RKO (cell line): ENCODE results near the gene NQO1.
A peak's percentile ranks its signal among the peaks of the same experiment; 100 is the strongest.
"Not testable (repeated sequence)": the region's sequence is repeated elsewhere in the genome, so short reads cannot be mapped to it uniquely, and the experiment has no call there.

Experiments used
- DNase-seq: peaks from one replicate; pipeline ENCODE4 v3.0.0-alpha.2; 2016; ENCODE audit warnings: low spot score

NQO1 gene

DNA sequence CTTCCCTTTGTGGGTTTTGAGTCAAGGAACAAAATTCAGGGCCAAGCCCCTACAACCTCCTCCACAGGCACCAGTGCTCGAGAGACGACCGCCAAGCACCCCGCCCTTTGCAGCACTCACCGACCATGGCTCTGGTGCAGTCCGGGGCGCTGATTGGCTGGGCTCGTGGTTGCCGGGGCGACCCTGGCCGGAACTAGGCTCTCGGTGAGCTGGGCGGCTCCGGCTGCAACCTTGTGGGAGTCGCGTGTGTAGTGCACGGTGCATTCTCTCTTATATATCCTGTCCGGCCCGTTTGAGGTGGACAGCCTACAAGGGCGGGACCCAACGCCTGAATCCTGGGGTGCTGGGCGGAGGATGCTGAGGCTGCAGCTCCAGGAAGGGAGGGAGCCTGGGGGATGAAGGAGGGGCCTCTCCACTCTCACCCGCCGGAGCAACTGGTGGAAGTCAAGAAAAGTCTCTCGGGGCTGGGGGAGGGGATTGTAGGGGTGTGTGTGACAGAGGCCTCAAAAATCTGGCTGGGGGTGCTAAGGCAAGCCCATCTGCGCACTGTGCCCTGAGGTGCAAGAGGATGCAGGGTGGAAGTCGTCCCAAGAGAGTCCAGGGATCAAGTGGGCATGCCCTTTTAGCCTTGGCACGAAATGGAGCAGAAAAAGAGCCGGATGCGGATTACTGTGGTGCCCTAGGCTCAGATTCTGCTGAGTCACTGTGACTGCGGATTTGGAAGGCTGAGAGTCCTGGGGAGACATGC lies at the start of gene NQO1:
NQO1 (minus strand) TSS at position 248 of the 748 bp plus-strand sequence; CDS start at position 127, 121 bp downstream.
- DNase-seq: peak; percentile 98

DNA sequence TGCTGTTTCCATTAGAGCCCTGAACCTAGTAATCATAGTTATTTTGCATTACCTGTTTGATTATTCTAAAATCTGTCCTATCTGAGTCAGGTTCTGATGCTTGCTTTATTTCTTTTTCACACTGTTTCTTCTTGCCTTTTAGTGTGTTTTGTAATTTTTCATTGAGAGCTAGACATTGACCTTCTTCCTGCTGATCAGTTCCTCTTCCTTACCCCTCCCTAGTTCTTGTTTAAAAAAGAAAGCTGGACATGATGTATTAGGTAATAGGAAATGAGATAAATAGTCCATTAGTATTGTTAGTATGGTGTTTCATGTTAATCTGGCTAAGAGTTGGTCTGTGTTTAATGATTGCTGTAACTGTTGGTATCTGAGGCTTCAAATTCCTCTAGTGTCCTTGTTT lies 49.2 kb upstream of the NQO1 start:
- no peak for DNase-seq

DNA sequence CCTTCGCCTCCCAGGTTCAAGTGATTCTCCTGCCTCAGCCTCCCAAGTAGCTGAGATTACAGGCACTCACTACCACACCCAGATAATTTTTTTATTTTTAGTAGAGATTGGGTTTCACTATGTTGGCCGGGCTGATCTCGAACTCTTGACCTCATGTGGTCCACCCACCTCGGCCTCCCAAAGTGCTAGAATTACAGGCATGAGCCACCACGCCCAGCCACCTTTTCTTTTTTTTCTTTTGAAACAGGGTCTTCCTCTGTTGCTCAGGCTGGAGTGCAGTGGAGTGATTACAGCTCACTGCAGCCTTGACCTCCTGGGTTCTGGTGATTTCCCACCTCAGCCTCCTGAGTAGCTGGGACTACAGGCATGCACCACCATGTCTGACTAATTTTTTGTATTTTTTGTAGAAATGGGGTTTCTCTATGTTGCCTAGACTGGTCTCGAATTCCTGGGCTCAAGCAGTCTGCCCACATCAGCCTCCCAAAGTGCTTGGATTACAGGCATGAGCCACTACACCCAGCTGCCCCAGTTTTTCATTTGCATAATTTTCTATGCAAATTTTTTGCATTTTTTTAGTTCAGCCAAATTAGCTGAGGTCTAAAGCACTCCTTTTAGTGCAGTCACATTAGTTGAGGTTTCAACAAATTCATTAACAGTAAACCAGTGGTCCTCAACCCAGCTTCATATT lies 47.0 kb upstream of the NQO1 start:
- DNase-seq: no peak

DNA sequence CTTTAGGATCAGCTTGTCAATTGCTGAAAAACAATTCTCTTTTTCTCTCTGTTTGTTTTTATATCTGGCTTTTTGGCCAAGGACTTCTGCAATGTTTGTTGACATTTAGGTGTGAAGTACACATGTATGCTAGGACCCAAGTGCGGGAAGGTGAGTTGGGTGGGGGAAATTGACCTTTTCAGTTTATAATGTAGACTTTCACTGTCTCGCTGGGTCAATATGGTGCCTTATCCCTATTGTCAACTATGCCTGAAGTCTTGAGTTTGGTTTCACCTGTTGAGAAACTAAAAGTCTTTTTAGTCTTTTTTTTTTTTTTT lies 45.2 kb upstream of the NQO1 start:
- no peak for DNase-seq

DNA sequence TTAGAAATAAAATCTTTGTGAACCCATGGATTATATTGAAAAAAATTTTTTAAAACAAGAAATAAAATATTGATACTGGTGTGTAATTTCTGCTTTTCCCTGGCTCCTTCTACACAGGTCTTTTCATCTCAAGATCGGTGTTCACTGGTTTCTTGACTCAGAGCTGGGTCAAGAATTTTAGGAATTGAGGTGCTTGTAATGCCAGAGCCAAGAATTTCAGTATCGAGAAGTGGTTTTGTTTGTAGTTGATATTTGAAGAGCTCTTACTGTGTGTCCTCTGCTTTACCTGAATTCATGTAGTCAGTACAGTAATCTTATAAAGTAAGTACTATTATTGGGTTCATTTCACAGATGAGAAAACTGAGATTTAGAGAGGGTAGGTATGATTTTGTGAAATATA lies 43.0 kb upstream of the NQO1 start:
- DNase-seq: no peak

DNA sequence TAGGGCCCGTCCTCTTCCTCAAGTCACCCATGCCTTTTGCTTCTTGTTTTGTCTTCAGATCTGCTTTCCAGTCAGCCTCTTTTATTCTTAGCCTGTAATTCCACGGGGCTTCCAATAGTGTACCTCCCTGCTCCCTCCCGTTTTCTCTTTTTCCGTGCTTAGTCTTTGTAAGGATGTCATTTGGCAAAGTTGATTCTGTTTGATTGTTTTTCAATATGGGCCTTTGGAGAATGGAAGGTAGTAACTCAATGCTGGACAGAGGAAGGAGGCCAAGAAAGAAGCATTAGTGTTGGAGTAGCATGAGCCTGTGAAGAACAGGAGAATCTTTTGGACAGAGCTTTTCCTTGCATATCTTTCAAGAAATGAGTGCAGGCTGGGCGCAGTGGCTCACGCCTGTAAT lies 42.3 kb upstream of the NQO1 start:
- no peak for DNase-seq

DNA sequence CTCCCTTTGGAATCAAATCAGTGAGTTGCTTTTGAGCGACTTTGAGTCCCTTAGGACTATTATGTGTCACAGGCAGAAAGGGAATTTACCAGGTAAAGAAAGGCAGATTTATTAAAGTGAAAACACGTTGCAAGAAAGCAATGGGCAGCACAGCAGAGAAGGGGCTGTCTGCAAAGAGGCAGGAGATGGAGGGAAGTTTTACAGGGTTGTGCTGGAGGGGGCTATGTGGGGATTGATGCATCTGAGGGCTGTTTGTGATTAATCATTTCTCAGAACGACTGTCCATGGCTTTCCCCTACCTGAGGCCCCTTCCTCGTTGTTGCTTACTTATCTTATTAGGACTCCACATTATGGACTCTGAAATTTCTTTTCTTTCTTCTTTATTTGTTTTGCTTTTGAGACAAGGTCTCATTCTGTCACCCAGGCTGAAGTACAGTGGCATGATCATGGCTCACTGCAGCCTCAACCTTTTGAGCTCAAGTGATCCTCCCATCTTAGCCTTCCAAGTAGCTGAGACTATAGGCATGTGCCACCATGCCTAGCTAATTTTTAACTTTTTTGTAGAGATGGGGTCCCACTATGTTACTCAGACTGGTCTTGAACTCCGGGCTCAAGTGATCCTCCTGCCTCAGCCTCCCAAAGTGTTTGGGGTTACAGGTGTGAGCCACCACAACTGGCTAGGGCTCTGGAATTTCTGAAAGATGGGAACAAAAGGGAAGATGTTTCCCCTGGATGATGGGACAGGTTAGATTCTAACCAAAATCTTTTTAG lies 41.3 kb upstream of the NQO1 start:
- DNase-seq: no peak

DNA sequence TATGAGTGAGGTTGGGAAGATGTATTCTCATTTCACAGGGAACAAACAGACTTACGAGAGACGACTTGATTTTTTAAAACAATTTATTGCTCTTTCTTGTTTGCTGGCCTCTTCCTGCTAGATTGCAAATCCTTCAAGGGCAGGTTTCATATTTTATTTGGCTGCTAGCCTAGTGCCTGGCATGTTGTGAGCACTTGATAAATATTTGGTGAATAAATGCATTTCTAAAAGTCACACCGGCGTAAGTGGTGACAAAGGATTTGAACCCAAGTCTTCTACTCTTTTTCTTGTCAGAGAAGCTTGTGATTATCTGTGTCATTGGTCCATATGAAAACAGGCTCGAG lies 37.2 kb upstream of the NQO1 start:
- DNase-seq: no peak

DNA sequence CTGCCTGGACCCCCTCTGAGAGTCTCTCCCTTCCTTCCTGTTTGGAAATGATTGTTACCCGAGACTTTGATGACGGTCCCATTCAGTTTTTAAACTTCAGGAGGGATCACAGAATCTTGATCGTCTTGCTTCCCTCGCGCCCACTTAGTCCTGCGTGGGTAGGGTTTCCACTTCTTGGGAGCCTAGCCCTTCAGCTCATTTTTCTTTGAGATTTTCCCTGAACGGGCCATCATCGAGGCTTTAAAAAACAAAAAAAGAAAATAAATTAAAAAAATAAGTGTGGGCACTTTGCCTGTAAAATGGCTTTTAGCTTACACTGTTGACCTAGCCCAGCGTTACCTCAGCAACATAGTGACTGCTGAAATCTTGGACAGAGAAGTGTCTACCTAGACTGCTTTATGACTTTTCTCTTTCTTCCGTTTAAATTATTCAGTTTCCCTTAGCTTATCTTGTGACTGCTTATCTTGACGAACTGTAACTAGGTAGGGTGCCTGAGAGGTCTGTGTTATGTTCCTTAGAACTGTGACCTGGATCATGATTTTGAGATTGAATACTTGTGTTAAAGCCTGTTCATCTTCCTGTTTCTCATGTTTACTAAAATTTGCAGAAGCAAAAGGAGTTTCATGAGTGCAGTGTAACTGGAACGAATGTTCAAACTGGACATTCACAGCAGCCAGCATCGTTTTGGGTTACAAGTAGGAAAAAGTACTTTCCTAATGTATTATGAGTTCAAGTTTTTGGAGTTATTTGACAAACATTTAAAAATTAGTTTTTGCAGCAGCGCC lies 36.6 kb upstream of the NQO1 start:
- peak; percentile 60 for DNase-seq

DNA sequence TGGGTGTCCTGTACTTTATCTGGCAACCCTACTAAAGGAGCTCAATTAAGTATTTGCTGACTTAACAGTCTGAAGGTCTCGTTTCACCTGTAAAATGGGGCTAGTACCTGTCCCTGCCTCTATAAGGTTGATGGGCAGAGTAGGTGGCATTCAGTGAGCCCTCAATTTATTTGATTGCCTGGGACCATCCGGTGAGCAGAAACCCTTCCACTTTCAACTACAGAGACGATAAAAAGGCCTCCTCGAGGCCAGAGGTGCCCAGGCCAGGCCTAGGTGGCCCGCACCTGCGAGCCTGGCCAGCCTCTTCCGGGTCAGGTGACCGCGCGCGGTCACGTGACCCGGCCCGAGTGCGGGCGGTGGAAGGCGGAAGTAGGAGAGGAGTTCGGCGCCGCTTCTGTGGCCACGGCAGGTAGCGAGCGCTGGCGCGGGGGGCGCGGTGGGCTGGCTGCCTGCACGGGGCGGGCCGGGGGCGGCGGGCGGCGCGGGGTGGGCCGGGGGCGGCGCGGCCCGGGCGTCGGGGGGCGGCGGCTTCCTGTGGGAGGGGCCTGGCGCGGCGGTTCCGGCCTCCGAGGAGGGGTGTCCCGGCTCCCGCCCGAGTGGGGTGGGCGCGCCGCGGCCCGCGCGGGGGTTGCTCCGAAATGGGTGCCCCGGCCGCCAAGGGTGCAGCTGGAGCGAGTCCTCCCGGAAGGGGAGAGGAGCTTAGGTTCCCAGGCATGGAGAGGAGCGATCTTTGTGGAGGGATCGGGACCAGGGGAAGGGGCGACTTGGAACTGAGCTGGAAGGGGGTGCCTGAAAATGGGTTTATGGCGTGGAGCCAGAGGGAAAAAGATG lies 35.8 kb upstream of the NQO1 start, which contains the start of gene WWP2:
WWP2 (plus strand) TSS at position 350 of the 831 bp plus-strand sequence. CDS start 24,679 bp downstream, outside the sequence.
- DNase-seq: peak; percentile 78

DNA sequence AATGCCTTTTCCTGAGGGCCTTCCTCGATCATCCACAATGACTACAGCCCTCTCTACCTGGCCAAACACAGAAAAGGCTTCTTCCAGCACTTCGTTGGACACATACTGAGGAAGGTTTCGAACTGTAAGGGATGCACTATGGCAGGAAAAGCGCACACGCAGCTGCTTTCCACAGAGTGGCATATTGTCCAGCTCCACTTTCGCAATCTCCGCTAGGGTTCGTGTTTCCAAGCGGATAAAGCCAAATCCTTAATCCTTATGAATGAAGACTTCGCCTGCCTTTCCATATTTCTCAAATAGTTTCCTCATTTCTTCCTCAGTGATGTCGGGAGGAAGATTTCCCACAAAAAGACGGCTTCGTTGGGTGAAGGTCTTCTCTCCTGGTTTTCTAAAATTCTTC lies 31.0 kb upstream of the NQO1 start:
- not testable (repeated sequence) for DNase-seq

DNA sequence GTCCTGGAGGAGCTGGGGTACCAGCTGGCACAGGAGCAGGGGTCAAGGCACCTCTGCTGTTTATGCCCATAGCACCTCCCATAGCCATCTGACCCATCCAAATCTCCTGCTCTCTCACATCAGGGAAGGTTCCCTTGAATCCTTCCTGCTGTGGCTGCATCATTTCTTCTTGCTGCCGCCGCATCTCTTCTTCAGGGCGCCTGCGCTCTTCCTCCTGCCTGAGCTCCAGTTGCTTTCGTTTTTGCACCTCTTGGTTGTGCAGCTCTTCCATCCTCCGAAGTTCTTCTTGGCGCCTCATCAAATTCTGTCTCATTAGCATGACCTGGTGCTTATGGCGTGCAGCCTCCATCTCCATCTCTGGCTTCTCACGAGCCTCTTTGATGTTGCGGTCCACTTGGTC lies 30.3 kb upstream of the NQO1 start:
- DNase-seq: no peak

DNA sequence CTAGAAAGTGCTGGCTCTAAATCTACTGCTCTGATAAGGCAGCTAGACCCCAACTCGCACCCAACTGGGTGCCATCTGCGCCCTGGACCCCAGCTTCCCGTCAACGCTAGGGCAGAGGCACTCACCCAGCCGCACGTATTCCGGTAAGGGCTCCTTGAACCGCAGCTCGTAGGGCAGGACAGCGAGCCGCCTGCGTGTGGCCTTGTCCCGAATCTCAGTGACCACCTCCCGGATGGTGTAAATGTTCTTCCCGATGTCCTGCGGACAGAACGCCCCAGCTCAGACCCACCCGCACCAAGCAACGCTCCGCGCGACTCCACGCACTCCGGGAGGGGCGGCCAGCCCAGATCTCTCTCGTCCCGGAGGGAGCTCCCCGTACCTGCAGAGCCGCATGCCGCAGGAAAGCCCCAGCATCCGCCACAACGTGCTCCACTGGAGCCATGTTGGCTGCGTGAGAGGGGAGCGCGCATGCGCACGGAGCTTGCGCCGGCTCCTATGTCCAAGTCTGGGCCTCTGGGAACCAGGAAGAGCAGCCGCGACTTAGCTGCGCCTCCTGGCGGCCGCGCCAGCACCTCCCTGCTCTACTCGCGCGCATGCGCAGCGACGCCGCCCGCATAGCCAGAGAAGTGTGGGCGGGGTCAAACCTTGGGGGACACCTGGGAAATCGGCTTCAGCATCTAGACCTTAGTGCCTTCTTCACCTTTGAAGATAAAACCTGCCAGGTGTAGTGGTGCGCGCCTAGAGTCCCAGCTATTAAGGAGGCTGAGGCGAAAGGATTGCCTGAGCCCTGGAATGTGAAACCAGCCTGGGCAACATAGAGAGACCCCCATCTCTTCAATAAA lies 28.3 kb upstream of the NQO1 start, which contains the start of gene NOB1:
NOB1 (minus strand) TSS at position 458 of the 842 bp plus-strand sequence; CDS start at position 442, 16 bp downstream.
- peak; percentile 97 for DNase-seq

DNA sequence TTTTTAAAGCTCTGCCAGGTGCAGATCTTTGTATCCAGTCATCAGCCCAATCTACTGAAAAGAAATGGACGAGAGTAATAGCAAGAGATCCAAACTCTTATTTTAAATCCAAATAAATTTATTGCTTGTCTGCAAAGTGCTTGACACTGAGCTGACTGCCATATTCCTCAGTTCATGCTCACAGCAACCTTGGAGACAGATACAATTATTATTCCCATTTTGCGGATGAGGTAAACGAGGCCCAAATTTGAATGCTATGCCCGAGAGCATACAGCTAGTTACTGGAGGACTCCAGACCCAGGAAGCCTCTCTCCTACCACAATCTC lies 27.7 kb upstream of the NQO1 start:
- DNase-seq: peak; percentile 25

DNA sequence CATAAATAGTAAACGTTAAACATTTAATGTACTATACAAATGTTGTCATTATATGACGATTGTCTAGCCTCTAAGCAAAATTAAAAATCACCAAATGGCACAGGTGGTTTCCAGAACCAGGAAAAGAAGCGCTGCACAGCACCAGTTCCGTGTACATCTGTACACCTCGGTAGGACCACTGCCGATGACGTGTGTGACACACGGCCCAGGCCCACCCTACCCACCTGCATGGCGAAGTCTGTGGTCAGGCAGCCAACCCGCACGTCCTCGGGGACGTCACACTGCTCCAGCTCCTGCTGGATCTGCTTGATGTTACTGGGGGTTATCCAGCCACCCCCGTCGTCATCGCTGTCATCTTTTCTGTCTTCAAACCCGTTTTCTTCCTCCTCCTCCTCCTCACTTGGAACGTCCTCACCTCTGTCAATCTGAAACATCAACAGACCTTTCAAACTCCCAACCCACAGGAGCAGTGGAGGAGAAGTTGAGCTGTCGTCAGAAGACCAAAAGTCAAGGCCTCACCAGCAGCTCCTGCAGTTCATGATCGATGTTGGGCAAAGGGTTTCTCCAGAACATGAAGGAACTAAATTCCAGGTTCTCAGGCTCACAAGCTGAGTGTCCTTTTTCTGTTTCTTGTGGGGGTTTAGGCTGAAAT lies 22.5 kb upstream of the NQO1 start:
- no peak for DNase-seq

DNA sequence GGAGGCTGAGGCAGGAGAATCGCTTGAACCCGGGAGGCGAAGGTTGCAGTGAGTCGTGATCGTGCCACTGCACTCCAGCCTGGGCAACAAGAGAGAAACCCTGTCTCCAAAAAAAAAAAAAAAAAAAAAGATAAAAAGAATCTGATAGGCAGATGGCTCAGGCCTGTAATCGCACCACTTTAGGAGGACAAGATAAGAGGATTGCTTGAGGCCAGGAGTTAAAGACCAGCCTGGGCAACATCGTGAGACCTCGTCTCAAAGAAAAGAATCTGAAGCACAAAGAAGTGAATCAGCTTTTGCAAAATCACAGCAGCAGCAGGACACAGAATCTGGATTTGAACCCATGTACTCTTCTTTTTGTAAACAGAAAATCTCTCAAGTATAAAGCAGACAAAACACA lies 20.8 kb upstream of the NQO1 start:
- no peak for DNase-seq

DNA sequence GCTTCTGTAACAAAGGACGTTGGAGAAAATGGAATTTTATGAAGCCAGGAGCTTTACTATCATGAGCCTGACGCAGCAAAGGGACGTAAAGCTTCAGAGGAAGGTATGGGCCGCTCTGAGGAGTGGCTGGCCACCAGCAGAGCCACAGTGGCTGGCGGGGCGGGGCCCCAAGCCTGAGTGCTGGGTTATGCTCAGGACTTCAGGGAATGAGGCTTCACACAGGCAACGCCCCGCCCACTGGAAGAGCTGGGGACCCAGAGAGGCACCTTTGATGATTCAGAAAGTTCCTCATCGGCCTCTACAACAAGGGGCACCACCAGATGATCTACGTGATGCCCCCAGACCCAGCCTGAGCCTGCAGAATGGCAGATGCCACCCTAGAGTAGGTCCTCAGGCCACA lies 19.6 kb upstream of the NQO1 start:
- DNase-seq: no peak

DNA sequence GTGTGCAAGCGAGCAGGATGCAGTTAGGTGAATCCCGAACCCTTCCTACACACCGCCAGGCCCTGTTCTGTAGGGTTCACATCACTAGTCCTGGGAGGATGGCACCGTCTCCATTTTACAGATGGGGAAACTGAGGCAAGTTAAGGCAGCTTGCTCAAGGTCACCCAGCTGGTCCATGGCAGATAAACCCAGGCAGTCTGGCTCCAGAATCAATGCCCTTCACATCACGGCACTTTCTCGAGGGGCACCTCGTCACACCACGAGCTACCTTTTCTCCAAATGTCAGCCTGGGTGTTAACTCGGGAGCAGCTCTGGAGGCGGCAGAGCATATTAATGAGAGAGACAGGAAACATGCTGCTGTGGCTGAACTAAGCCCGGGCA lies 18.9 kb upstream of the NQO1 start:
- DNase-seq: no peak

DNA sequence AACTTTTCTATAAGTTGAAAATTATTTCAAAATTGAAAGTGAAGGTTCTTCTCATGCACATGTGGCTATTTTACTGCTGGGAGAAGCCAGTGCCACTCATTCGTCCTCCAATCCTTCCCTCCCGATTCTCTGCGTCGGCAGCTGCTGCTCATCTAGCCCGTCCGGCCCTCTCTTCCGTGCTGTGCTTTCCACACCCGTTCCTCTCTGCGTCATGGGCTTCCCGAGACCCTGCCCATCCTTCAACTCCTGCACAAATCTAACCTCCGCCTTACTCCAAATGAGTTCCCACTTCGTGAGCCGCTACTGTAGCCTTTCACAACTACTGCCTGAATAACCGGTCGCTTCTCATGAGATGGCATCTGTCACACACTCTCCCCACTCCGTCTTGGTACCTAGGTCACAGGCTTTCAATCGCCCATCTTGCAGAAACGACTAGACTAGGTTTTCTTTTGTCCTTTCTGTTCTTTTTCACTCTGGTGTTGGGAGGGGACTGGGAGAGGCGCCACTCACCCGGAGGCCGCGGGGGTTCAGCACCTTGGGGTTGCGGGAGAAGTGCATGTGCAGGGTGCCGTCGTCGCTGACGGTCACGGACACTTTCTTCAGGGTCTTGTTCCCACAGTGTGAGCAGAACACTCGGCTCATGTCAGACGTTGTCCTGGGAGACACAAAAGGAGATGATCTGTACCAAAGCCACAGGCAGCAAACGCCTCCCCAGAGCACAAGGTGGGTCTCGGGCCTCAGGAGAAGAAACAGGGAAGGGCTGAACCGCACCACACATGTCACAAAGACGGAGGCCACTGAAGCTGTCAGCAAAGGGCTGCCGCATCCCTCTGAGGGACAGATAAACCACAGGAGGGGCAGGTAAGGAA lies 18.2 kb upstream of the NQO1 start:
- DNase-seq: no peak
